Measurements from ENCODE around the gene B3GALT6.

B3GALT6 gene

DNA sequence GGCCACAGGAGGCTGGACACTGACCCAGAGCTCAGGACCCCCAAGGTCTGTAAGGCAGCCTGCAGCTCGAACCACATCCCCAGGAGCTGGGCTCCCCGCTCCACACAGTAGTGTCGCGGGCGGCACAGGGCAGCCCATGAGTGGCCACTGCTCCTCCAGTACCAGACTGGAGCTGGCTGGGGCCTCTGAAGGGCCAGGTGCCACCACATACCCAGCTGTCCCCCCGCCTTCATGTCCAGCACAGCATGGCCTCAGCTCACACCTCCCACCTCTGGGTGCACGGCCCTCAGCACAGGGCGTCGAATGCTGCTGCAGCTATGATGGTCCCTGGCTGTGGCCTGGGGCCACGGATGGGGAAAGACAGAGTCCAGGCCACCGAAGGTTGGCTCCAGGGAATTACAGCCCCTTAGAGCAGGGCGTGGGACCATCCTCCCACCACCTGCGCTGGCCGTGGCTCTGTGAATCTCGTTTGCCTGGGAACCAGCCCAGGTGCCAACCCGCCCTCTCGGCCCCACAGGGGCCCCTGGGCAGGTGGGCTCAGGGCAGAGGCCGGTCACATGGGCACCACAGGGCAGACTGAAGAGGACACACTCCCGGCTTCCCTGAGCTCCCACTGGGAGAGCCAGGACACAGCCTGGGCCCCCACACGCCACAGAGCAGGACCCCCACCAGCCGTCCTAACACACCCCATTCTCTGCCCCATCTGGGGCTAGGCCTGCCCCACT is 16.0 kb upstream of the B3GALT6 start:
- in situ Hi-C loops (cut with MboI; ENCODE audit: low sequenced_read_pairs): no loop called here

DNA sequence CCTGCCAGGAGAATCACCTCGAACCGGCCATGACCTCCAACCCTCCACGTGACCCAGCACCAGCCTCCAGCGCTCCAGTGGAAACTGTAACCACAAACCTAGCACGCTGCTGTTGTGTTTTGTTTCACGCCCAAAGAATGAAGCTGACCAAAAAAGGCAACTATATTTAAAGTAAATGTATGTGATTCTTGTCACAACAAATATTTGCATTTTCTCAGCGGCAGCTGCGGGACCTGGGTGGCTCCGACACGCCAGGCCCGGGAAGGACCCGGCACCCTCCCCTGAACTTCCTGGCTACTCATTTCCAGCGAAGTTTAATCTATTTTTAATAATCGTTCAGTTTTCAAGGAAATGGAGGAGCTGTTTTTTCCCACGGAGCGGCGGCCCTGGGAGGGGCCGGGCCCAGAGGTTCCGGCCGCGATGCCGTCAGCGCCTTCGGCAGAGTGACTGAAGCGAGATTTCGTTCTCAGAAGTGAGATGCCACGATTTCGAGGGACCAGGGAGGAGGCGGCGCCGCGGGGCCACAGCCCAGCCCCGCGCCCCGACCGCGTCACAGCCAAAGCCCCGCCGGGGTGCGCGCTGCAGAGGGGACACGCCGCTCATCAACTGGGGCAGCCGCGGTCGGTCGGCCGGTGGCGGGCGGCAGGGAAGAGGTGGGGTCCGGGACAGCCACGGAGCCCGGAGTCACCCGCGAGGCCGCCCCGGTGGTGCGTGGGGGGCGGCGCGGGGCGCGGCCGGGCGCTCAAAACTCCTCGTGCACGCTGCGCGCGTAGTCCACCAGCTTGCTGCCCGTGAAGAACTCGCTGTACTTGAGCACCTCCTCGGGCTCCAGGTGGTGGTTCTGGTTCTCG is 15.0 kb upstream of the B3GALT6 start:
- in situ Hi-C loops (cut with MboI; ENCODE audit: low sequenced_read_pairs): no loop called here

DNA sequence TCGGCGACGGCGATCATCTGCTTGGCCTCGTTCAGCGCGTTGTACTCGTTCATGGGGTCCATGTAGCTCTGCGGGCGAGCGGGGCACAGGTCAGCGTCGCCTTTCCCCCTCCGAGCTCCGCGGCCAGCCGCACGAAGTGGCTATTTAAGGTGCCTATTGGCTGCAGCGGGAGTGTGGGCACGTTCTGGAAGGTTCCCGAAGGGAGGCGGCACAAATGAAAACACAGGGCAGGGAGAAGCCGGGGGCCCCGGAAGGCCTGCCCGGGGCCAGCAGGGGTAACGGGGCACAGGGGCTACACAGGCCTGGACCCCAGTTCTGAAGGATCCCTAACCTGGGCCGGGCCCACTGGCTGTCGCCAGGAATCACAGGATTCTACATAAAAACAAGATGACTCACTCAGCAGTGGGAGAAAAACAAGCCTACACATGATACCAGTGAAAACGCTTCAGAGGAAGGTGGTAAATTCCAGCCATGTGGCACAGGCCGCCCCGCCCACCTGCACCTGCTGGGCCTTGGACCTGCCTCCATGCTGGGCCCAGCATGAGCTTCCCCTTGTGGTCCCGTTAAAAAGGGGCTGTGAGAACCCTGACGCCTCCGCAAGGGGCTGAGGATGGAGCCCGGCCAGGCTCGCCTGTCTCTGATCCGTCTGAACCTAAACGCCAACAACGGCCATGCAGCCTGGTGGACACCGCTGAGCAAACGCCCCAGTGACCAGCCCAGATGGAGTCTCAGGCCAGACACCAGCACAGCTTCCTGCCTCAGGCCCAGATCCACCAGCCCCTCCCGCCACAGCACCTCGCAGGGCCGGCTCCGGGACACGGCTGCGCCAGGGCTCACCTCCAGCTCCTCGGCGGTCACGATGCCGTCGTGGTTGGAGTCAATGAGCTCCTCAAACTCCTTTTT is 14.2 kb upstream of the B3GALT6 start:
- in situ Hi-C loops (cut with MboI; ENCODE audit: low sequenced_read_pairs): no loop called here

DNA sequence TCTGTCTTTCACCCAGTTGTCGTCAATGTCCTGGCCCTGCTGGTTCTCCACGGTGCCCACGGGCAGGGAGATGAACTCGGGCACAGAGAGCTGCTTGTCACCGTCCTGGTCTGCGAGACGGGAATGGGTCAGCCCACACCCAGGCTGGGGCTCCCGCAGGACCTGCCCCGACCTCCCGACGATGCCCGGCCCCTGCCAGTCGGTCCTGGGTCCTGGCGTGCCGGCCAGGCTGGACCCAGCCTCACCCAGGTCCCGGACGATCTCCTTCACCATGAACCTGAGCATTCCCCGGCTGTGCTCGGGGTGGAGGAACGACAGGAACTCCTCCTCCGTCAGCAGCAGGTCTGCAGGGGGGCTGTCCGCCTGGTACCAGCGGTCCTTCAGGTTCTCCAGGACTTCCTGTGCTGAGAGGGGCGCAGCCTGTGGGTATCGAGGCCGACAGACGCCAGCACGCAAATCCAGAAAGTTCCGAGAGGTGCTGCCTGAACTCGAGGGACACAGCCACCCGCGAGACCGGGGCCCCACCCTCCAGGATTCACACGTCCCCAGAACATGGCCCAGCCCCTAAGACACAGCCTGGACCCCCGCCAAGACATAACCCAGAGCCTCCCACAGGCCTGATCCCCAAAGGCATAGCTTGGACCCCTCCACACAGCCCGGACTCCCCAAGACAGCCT is 13.4 kb upstream of the B3GALT6 start:
- in situ Hi-C loops (cut with MboI; ENCODE audit: low sequenced_read_pairs): no loop called here

DNA sequence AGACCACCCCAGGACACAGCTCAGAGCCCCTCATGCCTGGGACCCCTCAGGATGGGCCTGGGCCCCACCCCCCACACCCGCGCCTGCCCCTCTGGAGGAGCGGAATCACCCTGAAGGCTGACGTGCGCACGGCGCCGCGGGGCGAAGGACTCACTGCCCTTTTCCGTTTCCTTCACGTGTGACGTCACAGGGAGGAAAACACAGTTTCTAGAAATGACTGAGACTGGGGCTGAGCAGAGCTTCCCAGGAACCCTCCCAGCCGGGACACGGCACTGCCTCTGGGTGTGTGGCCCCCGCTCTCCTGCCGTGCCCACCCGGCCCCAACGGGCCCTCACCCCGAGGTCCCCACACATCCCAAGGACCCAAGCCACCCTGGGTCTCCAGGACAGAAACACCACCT is 12.7 kb upstream of the B3GALT6 start:
- in situ Hi-C loops (cut with MboI; ENCODE audit: low sequenced_read_pairs): no loop called here

DNA sequence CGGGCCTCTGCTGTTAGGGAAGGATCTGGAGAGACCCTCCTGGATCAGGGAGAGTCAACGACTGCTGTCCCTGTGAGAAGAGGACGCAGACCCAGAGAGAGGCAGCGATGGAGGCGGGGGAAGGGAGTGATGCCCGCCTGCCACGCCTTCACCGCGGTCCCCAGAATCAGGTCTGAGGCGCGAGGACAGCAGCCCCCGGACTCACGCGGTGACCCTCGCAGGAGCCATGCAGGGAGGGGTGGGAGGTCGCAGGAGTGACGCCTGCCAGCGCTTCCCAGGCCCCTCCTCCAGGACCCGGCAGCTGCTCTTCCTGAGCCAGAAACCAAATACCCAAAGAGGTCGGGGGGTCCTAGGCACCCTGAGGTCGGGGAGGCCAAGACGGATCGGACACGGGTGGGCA is 11.8 kb upstream of the B3GALT6 start:
- in situ Hi-C loops (cut with MboI; ENCODE audit: low sequenced_read_pairs): no loop called here

DNA sequence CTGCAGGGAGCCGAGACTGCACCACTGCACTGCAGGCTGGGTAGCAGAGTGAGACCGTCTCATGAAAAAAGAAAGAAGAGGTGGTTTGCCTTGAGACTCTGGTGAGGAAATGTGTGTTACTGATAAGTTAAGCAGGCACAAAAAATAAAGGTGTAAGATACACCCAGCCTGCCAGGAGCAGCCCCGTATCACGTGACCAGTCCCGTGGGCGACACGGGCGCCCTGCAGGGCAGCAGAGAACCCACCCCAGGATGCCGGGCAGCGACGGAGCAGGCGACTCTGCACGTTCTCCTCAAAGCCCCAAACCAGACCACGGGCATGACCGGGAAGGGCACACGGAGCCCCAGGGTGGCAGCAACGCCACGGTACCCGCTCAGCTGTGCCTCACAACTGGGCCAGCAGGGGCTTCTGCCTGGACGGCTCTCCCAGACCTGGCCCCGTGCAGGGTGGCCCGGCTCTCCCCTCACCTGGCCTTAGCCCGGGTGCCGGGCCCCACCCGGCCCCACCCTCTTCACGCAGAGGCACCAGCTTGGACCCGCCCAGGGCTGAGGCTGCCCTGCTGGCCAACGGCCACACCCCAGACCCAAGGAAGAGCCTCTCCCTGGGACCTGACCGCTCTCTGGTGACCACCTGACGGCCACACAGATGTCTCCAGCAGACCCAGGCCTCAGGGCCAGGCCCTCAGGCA is 10.0 kb upstream of the B3GALT6 start:
- in situ Hi-C loops (cut with MboI; ENCODE audit: low sequenced_read_pairs): no loop called here

DNA sequence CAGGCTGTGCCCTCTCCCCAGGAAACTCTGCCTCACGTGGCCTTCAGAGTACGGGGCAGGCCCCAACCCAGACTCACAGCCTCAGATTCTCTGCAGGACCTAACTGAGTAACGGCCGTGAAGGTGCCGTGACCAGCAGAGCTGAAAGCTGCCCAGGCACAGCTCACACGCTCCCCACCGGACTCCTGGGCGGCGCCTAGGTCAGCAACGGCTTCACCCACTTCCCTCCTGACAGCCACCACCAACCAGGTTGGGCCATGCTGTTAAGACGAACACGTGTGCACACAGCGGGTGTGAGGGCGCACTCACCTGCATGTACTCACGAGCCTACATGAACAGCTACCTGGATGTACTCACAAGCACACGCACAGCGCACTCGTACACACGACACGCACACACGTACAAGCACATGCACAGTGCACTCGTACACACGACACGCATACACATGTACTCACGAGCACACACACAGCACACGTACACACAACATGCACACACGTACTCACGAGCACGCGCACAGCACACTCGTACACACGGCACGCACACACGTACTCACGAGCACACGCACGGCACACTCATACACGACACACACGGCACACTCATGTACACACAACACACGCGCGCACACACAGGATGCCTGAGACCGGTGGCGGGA is 9.3 kb upstream of the B3GALT6 start:
- in situ Hi-C loops (cut with MboI; ENCODE audit: low sequenced_read_pairs): no loop called here

DNA sequence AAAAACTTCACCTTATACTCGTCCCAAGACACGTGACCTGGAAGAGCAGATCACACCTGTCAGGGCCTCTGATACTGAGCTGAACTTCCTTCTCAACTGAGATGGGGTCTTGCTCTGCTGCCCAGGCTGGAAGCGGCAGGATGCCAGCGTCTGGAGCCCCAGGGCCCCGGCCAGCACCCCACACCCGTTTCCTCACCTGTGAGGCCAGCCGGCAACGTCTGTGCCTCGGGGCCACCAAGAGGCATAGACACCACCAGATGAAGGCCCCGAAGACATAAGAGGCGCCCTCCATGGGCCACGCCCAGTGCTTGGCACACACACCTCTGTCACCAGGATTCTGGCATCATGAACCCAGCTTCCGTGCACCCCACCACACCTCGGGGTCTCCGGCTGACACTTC is 8.7 kb upstream of the B3GALT6 start:
- in situ Hi-C loops (cut with MboI; ENCODE audit: low sequenced_read_pairs): no loop called here

DNA sequence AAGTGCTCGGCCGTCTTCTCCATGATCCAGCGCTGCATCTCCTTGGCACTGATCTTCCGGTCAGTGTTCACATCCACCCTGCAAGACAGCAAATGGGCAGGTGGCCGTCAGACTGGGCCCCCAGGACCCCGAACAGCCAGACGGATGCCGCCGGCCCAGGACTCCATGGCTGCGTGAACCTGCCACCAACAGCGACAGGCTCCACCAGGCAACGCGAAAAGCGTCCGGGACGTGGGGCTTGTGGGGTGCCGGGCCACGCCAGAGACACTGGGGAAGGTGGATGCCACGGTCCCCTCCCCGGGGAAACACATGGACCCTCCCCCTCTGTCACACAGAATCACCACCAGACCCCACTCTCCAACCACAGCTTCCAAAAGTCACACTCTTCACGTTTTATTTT is 8.1 kb upstream of the B3GALT6 start:
- in situ Hi-C loops (cut with MboI; ENCODE audit: low sequenced_read_pairs): no loop called here

DNA sequence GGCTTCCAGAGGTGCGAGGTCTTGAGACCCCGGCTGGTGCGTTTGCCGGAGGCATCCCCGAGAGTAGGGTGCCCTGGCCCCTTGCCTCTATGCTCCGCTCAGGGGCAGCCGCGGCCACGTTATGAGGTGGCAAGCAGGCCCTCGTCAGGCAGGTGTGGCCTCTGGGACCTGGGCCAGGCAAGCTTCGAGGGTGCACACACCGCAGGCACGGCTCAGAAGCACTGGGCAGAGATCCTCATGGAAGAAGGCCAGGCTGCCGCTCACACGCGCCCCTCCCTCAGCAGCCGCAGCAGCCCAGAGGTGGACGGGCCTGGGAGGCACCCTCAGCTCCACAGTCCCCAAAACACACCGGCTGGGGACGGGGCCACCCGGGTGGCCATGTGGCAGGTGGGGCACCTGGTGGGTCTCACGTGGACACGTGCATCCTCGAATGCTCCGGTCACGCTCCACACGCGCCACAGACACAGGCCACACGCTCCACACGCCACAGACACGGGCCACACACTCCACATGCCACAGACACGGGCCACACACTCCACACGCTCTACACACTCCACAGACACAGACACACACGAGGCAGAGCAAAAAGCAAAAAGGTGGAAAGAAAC is 6.7 kb upstream of the B3GALT6 start:
- in situ Hi-C loops (cut with MboI; ENCODE audit: low sequenced_read_pairs): no loop called here

DNA sequence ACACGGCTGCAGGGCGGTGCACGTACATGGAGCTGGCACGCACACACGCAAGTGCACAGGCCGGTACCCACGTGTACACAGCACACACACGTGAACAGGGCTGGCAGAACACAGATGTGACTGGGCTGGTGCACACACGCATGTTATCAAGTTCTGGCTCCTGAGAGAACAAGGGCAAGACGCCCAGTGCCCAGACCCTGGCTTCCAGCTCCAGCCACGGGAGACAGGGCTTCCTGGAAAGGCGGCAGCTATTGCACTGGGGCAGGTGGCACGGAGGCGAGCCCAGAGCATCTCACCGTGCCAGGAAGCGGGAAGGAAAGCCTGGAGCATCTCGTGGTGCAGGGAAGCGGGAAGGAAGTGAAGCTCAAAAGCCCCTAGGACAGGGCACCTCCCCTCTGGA is 6.1 kb upstream of the B3GALT6 start:
- in situ Hi-C loops (cut with MboI; ENCODE audit: low sequenced_read_pairs): no loop called here

DNA sequence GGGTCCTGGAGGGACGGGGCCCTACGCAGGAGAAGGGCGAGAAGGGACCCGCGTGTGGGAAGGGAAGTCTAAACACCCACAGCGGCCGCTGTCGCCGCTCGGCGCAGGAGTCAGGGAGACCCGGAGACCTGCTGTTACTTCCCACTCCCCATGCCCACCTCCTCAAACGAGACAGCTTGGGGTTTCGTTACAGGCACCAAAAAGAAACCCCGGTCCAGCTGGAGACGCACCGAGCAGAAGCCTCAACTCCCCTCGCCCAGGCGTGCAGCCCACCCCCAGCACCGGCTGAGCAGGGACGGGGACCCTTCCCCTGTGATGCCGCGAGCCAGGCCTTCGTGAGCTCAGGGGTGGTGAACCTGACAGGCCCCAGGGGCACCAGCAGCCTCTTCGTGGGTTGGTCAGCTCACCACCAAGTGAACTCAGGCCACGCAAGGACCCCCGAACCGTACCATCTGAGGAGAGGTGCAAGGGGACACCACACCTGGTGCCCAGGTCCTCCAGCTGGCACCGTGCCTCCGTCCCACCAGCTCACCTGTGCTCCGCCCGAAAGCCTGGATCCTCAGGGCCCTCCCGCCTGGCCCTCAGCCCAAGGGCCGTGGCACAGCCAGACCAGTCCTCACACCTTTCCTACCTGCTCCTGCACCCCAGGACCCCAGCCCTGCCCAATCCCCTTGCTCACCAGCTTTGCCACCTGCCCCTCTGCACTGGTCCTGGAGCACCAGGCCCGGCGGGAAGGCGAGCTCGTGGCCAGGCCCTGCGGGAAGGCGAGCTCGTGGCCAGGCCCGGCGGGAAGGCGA is 5.3 kb upstream of the B3GALT6 start:
- in situ Hi-C loops (cut with MboI; ENCODE audit: low sequenced_read_pairs): no loop called here

DNA sequence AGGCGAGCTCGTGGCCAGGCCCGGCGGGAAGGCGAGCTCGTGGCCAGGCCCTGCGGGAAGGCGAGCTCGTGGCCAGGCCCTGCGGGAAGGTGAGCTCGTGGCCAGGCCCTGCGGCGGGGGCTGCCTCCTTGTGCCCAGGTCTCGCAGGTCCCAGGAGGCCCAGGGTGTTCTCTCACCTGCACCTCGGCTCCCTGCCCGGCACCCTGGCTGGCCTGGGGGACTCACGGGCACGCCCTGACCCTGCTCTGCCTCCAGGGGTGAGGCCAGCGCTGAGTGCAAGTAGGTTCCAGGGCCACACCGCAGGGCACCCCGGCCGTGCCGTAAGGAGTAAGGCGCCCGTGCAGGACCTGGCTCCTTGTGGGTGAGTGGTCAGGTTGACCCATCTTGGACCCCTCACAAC is 4.7 kb upstream of the B3GALT6 start:
- in situ Hi-C loops (cut with MboI; ENCODE audit: low sequenced_read_pairs): no loop called here

DNA sequence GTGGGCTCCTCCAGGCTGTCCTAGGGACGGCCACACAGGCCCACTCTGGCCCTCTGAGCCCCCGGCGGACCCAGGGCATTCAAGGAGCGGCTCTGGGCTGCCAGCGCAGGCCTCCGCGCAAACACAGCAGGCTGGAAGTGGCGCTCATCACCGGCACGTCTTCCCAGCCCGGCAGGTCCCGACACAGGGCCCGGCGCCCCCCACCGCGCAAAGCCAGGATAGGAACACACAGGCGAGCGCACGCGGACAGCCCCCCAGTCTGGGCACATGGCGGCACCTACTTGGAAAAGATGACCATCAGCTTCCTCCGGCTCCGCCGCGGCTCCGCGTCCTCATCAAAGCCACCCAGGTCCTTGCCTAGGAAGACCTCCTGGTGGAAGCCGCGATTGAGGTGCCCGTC is 3.9 kb upstream of the B3GALT6 start:
- in situ Hi-C loops (cut with MboI; ENCODE audit: low sequenced_read_pairs): no loop called here

DNA sequence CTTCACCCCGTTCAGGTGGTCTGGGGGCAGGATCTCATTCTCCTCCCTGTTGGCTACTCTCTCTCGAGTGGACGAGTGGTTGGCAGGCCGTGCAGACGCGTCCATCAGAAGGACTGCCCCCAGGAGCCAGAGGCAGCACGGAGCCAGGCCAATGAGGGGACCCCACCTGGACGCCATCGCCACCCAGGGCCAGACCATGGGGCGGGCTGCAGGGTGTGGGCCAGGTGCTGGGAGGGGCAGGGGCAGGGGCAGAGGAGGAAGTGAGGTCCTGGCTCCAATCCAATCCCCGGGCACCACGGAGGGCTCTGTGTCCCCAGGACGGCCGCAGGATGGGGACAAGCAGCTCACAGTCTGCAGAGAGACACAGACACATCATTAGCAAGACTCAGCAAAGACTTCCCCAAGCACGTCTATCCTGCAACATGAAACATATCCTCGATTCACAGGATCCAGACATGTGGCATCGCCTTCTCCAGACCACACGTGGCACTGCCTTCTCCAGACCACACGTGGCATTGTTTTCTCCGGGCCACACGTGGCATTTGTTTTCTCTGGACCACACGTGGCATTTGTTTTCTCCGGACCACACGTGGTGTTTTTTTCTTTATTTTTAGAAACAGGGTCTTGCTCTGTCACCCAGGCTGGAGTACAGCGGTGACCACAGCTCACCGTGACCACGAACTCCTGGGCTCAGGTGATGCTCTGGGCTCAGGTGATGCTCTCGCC is 3.3 kb upstream of the B3GALT6 start:
- in situ Hi-C loops (cut with MboI; ENCODE audit: low sequenced_read_pairs): no loop called here

DNA sequence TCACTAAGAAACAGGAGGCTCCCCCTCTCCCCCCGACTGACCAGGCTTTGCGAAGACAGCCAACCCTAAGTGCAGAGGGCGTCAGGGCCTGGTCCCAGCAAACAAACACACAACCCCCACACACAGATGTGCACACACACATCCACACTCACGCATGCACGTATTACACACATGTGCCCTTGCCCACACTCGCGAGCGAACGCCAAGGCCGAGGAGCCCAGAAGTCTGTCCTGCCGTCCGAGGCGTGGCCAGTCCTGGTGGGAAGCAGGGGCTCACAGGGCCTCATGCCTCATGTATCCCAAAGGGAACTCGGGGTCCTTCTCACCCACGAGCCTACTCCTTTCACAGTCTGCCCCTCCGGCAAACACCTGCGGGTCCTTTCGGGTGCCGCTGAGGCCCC is 2.3 kb upstream of the B3GALT6 start:
- in situ Hi-C loops (cut with MboI; ENCODE audit: low sequenced_read_pairs): no loop called here

Measured in HL-60/S4 (cell line).